GM18870 (cell line): Measurements from ENCODE around the gene LRRC73.

Experiments
- ATAC-seq: cut with Tn5 transposase; IDR thresholded peaks from one replicate; pipeline ENCODE4 v1.9.1; 2021; ENCODE audit warnings: moderate library complexity; ENCODE audit not compliant: unreplicated experiment

Gene LRRC73

DNA sequence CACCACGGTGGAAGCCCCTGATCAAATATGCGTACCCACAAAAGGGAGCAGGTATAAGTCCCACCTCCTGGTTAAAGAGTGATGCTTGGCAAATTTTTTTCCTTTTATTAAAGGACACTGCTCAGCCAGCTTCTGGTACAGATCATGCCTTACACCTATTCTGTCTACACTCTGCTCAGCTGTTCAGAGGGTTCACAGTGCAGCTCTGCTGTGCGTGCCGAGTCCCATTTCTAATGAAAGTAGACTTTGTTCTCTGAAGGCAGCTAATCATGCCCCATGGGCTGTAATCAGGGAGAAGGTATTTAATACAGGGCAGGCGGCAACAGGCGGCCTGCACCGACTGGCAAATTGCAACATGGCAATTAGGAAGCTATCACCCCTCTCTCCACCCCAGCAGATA lies 16.3 kb downstream of the LRRC73 start:
- ATAC-seq: no peak

DNA sequence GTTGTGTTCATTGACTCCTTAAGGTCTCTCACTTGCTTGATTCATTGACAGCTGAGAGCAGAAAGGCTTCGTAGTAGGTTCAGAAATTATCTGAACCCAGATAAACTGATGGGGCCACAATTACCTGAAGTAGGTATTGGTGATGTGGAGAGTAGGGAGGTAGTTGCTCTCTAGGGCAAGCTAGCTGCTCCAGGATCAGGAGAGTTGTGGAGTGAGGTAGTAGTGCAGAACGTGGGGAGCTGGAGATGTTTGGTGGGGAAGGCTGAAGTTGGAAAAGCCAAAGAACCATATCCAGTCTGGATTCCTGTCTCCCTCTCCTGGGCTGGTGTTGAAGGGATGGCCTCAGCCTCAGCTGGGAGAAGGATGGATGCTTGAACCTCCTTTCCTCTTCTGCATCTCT lies 16.9 kb downstream of the LRRC73 start:
- ATAC-seq: no peak

DNA sequence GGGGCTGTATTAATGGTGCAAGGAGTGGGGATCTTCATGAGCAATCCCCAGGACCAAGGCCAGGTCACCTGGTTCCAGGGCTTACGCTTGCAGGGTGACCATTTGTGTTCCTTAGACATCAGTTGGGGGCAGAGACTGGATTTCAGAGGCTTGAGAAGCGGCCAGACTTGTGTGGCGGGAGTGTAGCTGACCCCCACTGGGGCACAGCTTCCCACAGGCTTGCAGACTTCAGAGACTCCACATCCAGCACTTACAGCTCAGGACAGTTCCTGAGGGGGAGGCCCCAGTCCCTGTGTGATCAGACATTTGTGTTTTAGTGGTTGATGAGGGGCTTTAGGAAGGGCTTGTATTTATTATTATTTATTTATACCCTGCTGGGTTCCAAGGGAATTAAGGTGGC lies 17.5 kb downstream of the LRRC73 start:
- ATAC-seq: no peak

DNA sequence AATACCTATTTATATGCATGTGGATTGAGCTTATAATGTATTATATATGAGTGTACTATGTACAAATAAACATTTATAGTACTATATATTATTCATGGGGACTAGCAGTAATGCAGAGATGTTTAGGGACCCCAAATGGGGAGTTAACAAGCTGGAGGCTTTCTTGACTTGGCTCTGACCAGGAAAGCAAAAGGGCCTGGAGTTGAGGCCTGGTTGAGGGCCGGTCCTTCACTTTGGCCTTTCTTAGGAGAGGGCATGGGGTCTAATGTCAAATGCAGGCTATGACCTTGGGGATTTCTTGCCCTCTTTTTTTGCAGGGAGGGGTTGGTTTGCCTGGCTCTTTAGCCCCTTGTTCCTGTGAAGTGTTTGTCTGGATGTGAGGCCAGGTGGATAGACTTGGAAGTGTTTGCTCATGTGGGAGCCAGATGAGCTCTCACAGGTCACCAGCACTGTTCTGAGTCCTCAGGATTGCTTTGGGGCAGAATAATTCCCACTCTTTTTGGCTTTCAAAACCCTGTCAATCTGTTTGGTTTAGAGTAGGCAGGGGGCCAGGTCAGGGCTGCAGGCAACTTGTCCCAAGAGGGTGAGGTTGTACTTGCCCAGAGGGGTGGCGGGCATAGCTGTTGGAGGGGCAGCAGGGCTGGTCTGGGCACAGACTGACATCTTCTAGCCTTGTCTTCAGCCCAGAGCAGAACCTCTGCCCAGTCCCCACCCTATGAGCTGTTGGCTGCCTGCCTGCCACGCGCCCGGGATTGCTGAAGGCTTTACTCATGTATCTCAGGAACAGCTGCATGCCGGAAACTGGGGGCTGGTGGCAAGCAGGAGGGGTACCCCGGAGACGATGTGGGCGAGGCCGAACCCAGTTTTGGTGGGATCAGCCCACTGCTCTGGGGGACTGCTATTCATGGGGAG lies 18.1 kb downstream of the LRRC73 start:
- ATAC-seq: no peak

DNA sequence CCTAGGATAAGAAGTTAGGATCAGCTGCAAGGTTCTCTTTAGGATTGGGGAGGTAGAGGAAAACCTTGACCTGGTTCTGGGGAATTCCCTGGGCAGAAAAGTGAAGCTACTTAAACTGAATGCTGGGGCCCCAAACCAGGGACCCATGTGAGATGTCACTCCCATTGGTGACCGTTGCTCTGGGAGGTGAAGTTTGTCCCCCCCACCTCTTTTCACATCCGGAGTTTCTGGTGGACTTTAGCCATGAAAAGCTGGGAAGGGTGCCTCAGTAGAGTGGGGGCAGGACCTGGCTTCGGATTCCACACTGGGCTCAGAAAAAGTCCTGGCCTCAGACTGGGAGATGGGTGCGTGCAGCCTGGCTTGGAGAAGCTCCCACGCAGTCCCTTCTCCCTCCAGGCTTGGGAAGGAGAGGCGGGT lies 19.6 kb downstream of the LRRC73 start:
- no peak for ATAC-seq

DNA sequence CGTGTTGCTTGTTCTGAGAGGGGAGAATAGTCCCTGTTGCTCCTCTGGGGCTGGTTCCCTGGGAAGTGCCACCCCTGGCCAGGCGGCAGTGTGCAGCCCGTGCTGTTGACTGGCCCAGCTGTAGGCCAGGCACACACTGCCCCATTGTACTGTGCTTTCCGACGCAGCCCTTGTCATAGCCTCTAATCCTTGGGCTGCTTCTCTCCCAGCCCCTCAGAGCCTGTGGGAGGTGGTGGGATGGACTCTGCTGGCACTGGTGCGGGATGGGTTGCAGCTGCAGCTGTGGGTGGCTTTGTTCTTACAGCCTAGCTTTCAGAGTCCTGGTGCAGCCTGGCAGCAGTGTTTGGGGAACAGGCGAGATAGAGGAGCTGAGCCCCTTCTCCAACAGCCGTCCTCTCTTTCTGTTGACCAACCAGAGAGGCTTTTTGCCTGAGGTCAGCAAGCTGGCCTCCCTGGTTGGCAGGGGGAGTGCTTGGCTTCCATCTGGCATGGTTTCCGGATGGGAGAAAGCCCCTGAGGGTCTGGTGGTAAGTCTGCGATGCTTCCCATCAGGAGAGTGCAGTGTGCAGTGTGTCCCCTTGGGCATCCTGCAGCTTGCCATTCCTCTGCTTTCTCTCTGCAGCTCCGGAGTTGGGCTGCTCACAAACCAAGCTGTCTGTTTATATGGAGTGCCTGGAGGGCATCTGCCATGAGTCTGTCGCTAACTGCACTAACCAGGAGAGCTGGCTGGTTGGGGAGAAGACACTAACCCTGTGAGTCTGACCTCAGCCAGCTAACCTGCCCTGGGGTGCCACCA lies 20.7 kb downstream of the LRRC73 start:
- no peak for ATAC-seq

DNA sequence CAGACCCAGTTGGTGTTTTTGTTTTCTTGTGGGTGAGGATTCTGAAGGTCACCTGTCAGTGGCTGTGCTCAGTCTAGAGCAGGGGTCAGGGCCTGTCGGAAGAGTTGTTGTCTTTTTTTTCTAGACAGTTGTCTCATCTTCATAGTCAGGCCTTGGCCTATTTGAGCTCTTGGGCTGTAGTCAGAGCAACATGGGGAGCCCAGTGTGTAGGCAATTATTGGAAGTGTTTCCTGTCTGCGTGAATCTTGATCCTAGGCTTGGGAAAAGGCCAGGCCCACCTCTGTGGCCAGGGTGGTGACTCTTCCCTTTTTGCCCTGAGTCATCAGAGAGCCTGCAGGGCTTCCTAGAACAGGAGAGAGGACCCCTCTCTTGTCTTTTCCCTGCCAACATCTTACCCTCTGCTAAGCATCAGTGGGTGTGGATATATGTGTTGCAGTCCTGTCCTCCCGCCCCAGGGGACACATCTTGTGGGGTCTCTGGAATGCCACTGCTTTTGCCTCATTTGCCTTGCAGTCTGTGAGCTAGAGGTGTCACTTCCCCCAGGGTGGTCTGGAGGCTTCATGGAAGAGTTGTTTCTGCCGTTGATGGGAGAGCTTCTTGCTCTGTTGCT lies 21.4 kb downstream of the LRRC73 start:
- ATAC-seq: no peak

DNA sequence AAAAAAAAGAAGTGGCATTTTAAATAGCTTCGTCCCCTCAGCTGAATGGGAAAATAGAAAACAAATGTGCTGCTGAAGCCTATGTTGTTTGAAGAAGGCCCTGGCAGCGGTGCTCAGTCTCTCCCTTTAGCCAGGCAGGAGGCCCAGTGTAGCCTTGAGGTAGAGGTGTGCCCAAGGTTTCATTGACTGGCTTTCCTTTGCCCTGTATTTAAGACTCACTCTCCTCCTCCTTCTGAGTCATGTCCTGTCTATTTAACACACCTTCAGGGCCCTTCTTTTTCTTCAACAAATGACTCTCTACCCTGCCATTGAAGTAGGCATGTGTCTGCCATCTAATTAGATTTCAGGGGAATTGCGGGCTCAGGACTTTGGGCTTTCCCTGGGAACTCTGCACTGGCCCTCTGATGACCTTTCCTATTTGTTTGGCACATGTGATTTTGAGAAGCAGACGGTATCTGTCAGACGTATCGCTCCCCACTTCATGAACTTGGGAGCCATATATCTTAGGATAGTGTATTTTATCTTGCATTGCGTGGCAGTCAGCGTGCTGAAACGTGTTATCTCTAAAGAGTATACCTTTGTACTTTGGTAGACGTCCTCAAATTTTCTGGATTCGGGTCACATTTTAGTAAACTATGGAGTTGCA lies 28.4 kb downstream of the LRRC73 start:
- ATAC-seq: no peak

DNA sequence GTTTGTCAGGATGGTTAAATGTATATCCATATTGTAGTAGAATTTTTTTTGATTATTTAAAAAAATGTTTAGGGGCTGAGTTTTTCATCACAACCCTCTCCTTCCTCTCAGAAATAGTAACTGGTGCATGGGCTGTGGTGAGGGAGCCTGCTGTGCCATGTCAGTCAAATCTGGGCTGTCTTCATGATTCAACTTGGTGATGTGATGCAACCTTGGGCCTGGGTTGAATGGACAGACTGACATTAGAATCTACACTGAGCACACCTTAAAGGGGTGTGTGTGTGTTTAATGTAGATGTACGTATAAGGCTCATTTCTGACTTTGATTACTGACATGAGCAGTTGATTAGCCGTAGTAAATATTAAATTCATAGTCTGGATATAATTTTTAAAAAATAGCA lies 29.1 kb downstream of the LRRC73 start:
- no peak for ATAC-seq

DNA sequence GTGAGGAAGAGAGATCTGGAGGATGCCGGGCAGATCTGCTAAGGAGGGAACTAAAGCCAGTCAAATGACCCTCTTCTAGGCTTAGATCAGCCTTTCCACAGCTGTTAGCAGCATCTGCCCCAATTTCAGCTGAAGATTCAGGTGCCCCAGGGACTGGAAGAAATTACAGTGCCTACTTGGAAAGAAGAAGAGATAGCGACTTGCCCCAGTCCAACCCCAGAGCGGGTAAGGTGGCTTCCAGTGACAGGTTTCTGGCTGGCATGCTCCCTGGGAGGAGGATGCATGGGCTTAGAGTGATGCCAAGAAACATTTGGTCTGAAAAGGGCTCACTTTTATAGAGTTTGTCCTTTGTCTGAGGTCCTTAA lies 32.2 kb downstream of the LRRC73 start:
- ATAC-seq: no peak

DNA sequence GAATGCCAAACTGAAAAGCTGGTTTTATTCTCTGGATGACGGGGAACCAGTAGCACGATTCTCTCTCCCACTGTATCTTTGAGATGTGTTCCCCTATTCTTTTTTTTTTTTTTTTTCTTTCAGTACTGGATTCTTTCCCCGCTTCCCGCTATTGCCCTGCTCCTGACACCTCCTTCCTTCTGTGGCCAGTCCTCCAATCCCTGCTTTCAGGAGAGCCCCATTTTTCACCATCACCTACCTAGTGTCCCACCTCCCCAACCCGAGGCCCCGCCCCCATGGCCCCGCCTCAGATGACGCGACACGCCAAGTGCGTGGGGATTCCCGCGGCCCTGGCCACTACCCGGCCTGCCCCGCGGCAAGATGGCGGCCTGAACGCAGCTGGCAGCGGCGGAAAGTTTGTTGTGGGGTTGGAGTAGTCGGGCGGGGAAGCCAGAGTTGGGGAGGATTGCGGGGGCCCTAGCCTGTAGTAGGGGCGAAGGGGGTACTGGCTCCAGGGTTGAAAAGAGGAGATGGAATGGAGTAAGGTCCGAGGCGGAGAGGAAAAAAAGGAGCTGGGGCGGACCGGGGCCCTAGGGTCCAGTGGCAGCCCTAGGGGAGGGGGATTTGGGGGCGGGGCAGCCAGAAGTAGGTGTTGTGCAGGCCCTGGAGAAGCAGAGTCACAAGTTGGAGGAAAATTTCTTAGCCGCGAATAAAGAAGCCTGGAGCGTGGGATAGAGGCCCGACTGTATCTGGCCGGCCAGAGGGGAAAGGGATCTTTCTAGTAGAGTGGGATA lies 32.7 kb downstream of the LRRC73 start, which contains the start of gene TJAP1:
Gene TJAP1, plus strand, starts transcription at position 336 of the 773 bp plus-strand sequence. CDS start 21,432 bp downstream, outside the sequence.
- peak; percentile 63 for ATAC-seq

DNA sequence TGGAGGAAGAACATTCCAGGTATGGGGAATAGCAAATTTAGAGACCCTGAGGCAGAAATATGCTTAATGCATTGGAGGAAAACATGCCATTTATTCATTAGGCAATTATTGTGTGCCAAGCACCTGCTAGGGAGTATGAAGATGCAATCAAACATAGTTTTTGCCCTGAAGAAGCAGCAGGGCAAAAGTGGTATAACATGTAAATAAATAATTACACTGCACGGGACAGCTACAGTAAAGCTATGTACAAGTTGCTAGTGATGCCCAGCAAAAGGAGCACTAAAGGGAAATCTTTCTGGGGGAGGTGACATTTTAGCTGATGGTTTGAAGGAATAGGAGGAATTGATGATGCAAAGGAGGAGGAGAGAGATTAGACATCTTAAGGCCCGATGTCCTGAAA lies 33.4 kb downstream of the LRRC73 start:
- ATAC-seq: no peak

DNA sequence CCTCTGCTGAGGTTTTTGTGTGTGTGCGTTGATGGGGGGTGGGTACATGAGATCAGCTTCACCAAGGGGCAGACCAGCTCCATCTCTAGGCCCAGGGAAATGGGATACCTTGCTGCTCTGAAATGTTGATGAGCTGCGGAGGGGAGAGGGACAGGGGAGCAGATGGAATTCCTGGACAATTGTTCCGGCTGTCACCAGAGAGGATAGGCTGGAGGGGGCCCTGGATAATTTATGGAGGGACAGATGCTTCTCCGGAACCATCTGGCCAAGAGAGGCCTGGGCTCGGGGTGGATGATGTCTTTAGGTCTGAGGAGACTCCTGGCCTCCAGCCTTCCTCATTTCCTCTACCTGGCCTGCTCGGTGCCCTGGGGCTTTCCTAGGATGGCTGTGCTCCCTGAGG lies 34.6 kb downstream of the LRRC73 start:
- no peak for ATAC-seq

DNA sequence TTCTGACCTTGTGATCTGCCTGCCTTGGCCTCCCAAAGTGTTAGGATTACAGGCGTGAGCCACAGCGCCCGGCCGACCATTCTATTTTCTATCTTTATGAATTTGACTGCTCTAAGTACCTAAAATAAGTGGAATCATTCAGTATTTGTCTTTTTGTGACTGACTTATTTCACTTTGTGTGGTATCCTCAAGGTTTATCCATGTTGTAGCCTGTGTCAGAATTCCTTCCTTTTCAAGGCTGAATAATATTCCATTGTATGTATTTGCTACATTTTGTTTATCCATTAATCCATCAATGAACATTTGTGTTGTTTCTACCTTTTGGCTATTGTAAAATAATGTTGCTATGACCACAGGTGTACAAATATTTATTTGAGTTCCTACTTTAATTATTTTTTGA lies 37.6 kb downstream of the LRRC73 start:
- ATAC-seq: no peak

DNA sequence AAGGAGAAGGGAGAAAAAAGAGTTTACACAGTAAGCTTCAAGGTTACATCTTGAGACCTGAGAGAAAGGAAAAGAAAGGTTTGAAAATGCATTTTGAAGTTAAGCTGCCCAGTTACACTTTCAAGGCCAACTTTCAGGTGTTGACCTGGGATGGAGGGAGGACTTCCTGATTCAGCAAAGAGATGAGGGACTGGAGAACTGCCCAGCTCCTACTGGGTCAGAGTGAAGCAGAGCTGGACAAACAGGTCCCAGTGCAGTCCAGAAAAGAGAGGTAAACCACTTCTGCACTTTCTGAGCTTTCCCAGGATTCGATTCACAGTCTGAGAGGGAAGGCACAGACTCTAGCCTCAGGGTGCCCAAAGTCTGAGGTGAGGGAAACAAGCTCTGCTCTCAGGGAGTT lies 38.7 kb downstream of the LRRC73 start:
- ATAC-seq: no peak

DNA sequence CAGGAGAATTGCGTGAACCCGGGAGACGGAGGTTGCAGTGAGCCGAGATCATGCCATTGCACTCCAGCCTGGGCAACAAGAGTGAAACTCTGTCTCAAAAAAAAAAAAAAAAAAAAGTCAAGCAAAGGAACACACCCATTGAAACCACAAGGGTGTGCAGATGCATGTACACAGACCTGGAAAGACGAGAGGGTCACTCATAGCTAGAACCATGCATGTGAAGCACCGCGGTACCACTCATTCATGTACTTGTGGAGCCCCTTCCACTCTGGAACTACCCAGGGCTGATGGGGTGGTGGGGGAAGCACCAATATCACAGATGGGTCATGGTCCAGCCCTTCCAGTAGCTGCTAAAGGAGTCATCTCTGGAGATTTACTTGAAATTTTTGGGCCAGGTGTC lies 40.2 kb downstream of the LRRC73 start:
- no peak for ATAC-seq

DNA sequence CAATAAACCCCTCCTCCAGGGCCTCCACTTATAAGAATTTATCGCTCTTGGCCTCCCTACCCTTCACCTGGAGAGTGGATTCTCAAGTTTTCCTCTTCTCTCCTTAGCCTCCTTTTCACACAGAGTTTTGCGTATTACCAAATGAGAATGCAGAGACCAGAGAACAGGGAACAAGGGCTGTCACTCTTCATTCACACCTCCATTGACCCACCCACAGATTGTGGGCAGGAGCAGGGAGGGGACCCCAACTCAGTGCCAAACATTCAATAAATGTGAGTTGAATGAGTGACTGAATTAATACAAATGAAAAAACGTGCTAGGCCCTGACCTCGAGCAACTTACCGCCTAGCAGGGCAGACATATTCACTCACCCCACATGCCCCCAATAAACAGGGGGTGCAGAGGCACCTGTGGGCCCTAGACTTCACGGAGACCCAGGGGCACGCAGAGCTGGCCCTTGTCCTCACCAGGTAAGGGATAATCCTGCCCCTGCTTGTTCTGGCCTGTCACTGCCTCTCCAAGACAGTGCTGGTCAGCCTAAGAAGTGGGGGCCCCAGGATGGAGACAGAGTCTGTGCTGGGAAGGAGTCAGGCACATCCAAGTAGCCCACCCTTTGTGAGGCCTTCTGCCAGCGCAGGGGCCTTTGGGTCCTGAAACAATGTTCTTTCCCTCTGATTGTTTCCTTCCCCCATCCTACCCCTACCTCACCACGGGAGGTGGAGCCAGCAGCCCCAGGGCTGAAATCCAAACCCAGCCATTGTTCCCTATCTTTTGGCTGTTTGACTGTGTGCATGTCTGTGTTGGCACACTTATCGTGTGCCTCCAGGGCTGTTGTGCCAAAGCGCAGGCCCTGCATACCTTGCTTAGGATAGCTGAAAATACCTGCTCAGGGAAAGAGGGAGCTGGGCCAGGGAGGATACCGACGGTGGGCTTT lies 41.1 kb downstream of the LRRC73 start:
- no peak for ATAC-seq

DNA sequence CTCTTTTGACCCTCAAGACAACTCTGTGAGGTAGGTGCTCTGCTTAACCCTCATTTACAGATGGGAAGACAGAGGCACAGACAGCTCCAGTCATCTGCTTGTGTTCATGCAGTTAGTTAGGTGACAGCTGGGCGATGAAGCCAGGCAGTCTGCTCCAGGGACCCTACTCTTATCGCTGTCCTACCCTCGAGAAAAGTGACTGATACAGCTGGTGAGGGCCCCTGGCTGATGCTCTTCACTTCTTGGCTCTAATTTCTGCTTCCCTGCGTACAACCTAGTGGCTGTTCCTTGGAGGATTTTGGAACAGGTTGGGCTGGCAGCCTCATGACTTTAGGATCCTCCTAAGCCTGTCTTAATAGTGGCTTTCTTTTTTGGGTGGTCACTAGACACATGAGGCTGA lies 41.9 kb downstream of the LRRC73 start:
- no peak for ATAC-seq

DNA sequence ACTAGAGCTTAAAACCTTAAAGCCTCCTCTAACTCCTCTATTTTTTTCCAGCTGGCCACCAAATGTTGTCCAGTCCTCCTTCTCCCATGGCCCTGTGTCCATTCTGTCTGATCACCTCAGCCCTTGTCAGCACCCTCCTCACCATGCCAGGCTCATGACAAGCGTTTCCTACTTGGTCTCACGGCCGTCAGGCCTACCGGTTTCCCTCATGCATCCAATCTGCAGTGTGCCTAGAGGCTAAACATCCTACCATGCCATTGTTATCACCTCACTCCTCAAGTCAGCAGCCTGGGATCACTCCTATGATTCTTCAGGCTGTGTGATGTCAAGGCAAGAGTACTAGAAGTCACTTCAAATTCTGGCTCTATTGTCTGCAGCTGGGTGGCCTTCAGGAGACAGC lies 42.4 kb downstream of the LRRC73 start:
- no peak for ATAC-seq
